Stomach (tissue), 4 donors: Measurements from ENCODE around the gene LHX8.

ENCODE experiments used
- CTCF ChIP-seq, 7 experiments: fragments of 450-650 bp in 4 of 7; fragments of 200-600 bp in 3 of 7; sonication (generic) in 3 of 7; IDR thresholded peaks; one replicate each; pipeline ENCODE4 v1.5.1; 2016 to 2019; ENCODE audit warnings: antibody characterized with exemption in 7 of 7, control low read depth in 2 of 7, mild to moderate bottlenecking in 1 of 7
- EP300 ChIP-seq: sonication (generic); formaldehyde crosslinking; IDR thresholded peaks from one replicate; pipeline ENCODE4 v1.6.1; 2017; ENCODE audit warnings: antibody characterized with exemption
- POLR2A ChIP-seq, 4 donors: fragments of 450-650 bp; IDR thresholded peaks; one replicate each; pipeline ENCODE4 v1.6.1; 2016; ENCODE audit warnings: antibody characterized with exemption in 4 of 4, control low read depth in 2 of 4, mild to moderate bottlenecking in 1 of 4, moderate library complexity in 1 of 4

- TF ChIP-seq CTCF (IDR thresholded peaks at IDR 0.05) (no peak), POLR2A (IDR thresholded peaks at IDR 0.05) (no peak), EP300 (no peak)
Measured at GRCh38 chr1:75129983-75130789, 4.0 kb upstream of the LHX8 start.
